Ishikawa (cell line): ENCODE data around the gene CENPC.

ENCODE experiments used
- CEBPB ChIP-seq: IDR thresholded peaks from 2 replicates; pipeline ENCODE4 v1.6.1; 2012
- CREB1 ChIP-seq: IDR thresholded peaks from 2 replicates; pipeline ENCODE4 v1.6.1; 2012; ENCODE audit warnings: low read depth
- EGR1 ChIP-seq: IDR thresholded peaks from 2 replicates; pipeline ENCODE4 v1.6.1; 2012
- EP300 ChIP-seq: IDR thresholded peaks from 2 replicates; pipeline ENCODE4 v1.6.1; 2012; ENCODE audit warnings: borderline replicate concordance
- FOXM1 ChIP-seq: IDR thresholded peaks from 2 replicates; pipeline ENCODE4 v1.6.1; 2012; ENCODE audit warnings: low read depth, borderline replicate concordance
- MAX ChIP-seq: IDR thresholded peaks from 2 replicates; pipeline ENCODE4 v1.6.1; 2012
- NFIC ChIP-seq: IDR thresholded peaks from 2 replicates; pipeline ENCODE4 v1.6.1; 2012
- RAD21 ChIP-seq: IDR thresholded peaks from 2 replicates; pipeline ENCODE4 v1.6.1; 2012; ENCODE audit warnings: low read depth
- REST ChIP-seq: IDR thresholded peaks from 2 replicates; pipeline ENCODE4 v1.6.1; 2012; ENCODE audit warnings: low read depth, mild to moderate bottlenecking
- TAF1 ChIP-seq: IDR thresholded peaks from 2 replicates; pipeline ENCODE4 v1.6.1; 2012; ENCODE audit warnings: low read depth, mild to moderate bottlenecking
- TCF12 ChIP-seq: IDR thresholded peaks from 2 replicates; pipeline ENCODE4 v1.6.1; 2012; ENCODE audit warnings: low read depth
- TEAD4 ChIP-seq: IDR thresholded peaks from 2 replicates; pipeline ENCODE4 v1.6.1; 2012
- USF1 ChIP-seq: IDR thresholded peaks from 2 replicates; pipeline ENCODE4 v1.6.1; 2012
- YY1 ChIP-seq: IDR thresholded peaks from 2 replicates; pipeline ENCODE4 v1.6.1; 2012; ENCODE audit warnings: low read depth
- ZBTB7A ChIP-seq: IDR thresholded peaks from 2 replicates; pipeline ENCODE4 v1.6.1; 2012; ENCODE audit warnings: low read depth

The CENPC gene

GRCh38 chr4:67500373-67500772 lies 44.9 kb downstream of the CENPC start:
- no peak for TF ChIP-seq RAD21
- no peak for TF ChIP-seq ZBTB7A
- no peak for TF ChIP-seq NFIC
- TF ChIP-seq TAF1, result no peak

- no peak for TF ChIP-seq ZBTB7A
- TF ChIP-seq MAX, result no peak
- no peak for TF ChIP-seq TAF1
- no peak for TF ChIP-seq RAD21
- TF ChIP-seq REST, result no peak
- no peak for TF ChIP-seq USF1
- TF ChIP-seq FOXM1, result no peak
- no peak for TF ChIP-seq NFIC
- no peak for TF ChIP-seq TEAD4
- TF ChIP-seq YY1, result no peak
- no peak for TF ChIP-seq TCF12
- TF ChIP-seq EP300, result no peak
- TF ChIP-seq EGR1, result no peak
- TF ChIP-seq CEBPB, result no peak
- TF ChIP-seq CREB1, result no peak
These were observed 45.5 kb downstream of the CENPC start for GRCh38 chr4:67499799-67500198.

- TF ChIP-seq TEAD4 (no peak), ZBTB7A (no peak), USF1 (no peak), TCF12 (no peak), CREB1 (no peak), RAD21 (no peak), EGR1 (no peak), NFIC (no peak), YY1 (no peak), TAF1 (no peak)
These were observed 61.3 kb downstream of the CENPC start for GRCh38 chr4:67483868-67484602.

- TF ChIP-seq RAD21, result no peak
- TF ChIP-seq FOXM1, result no peak
- TF ChIP-seq MAX, result no peak
- no peak for TF ChIP-seq CREB1
These were observed 64.5 kb downstream of the CENPC start for GRCh38 chr4:67480810-67481209.

- TF ChIP-seq CREB1, result no peak
- TF ChIP-seq YY1, result no peak
These were observed 70.1 kb downstream of the CENPC start for GRCh38 chr4:67475155-67475554.

- TF ChIP-seq CREB1 (no peak), CEBPB (no peak), TCF12 (no peak), EP300 (no peak), YY1 (no peak), REST (no peak), EGR1 (no peak), TEAD4 (no peak), MAX (no peak), FOXM1 (no peak), USF1 (no peak), RAD21 (no peak), ZBTB7A (no peak), TAF1 (no peak), NFIC (no peak)
These were observed 74.4 kb downstream of the CENPC start for GRCh38 chr4:67470871-67471270.
